PC-9 (cell line): ENCODE data around the gene RHOT1.

Source experiments
- CTCF ChIP-seq: fragments of 200-600 bp; sonication (generic); conservative IDR thresholded peaks from 2 replicates; pipeline ENCODE4 v1.6.1; 2017; ENCODE audit warnings: mixed run types, antibody characterized with exemption, mild to moderate bottlenecking, moderate library complexity
- EZH2 ChIP-seq: fragments of 200-600 bp; sonication (generic); IDR thresholded peaks from 2 replicates; pipeline ENCODE4 v1.8.0; 2017; ENCODE audit warnings: antibody characterized with exemption, low read depth

- TF ChIP-seq CTCF (no peak), EZH2 (no peak)
These were observed 15.6 kb upstream of the RHOT1 start for GRCh38 chr17:32126746-32127145.
